ENCODE measurements around the gene PNN. TPM values are rescaled to one million over a fixed set of nuclear protein-coding genes. Genes with fewer than 3 reads are reported as not detected.
"Not testable (repeated sequence)": the region's sequence is repeated elsewhere in the genome, so short reads cannot be mapped to it uniquely, and the experiment has no call there.

PNN gene
- total RNA-seq, 2 donors from 2014 or later = 29.8 to 32.7 TPM

GRCh38 chr14:39160494-39160893 is 14.6 kb upstream of the PNN start:
- no peaks in the 10 kb centered on the region for H3K4me1 ChIP-seq (replicated peaks)
- H3K27me3 ChIP-seq (replicated peaks; ENCODE audit: insufficient read depth) = no peaks in the 10 kb centered on the region
- DNase-seq (ENCODE audit: low spot score) = no peak
- no peaks in the 10 kb centered on the region for H3K9me3 ChIP-seq
- no peak overlapping the region for H3K4me3 ChIP-seq
- no peaks in the 10 kb centered on the region for H3K36me3 ChIP-seq
- TF ChIP-seq POLR2AphosphoS5 (IDR thresholded peaks at IDR 0.05) = no peak
- TF ChIP-seq POLR2A (IDR thresholded peaks at IDR 0.05) = no peak
- TF ChIP-seq CTCF (IDR thresholded peaks at IDR 0.05) = no peak
- intact Hi-C loops (cut with DNase I) = no loop called here
- no peak overlapping the region for H3K27ac ChIP-seq
- WGBS = 100% methylated on average over 1 of the region's 1 CpG

- not testable (repeated sequence) for H3K4me1 ChIP-seq (replicated peaks); H3K27me3 ChIP-seq (replicated peaks; ENCODE audit: insufficient read depth); H3K4me3 ChIP-seq; H3K36me3 ChIP-seq; H3K27ac ChIP-seq; DNase-seq (ENCODE audit: low spot score); H3K9me3 ChIP-seq
- intact Hi-C loops (cut with DNase I) = loop anchor here (5.0 kb wide), 1 partner anchor 199 kb away; no protein-coding TSS in a partner anchor
- WGBS = 88% methylated on average over 10 of the region's 10 CpGs
Observed at GRCh38 chr14:39167797-39168320, 7.2 kb upstream of the PNN start.

GRCh38 chr14:39168591-39168990 is 6.5 kb upstream of the PNN start:
- Histone ChIP-seq H3K4me3 (peak overlapping the region; percentile 74 to 91), H3K27ac (no peak overlapping the region), H3K36me3 (no peaks in the 10 kb centered on the region), H3K4me1 (replicated peaks) (peaks cover 9% of the 10 kb centered on the region), H3K9me3 (no peaks in the 10 kb centered on the region), H3K27me3 (replicated peaks; ENCODE audit: insufficient read depth) (no peaks in the 10 kb centered on the region)
- intact Hi-C loops (cut with DNase I) = loop anchor here (5.0 kb wide), 1 partner anchor 199 kb away; no protein-coding TSS in a partner anchor
- no peak for DNase-seq (ENCODE audit: low spot score)
- WGBS = 63% methylated on average over 4 of the region's 4 CpGs
- TF ChIP-seq POLR2A (IDR thresholded peaks at IDR 0.05) = no peak
- TF ChIP-seq POLR2AphosphoS5 (IDR thresholded peaks at IDR 0.05) = no peak
- no peak for TF ChIP-seq CTCF (IDR thresholded peaks at IDR 0.05)

GRCh38 chr14:39169541-39169900 is 5.5 kb upstream of the PNN start:
- intact Hi-C loops (cut with DNase I) = loop anchor here (5.0 kb wide), 1 partner anchor 198 kb away; no protein-coding TSS in a partner anchor
- WGBS = under 1% methylated on average over 7 of the region's 7 CpGs

GRCh38 chr14:39173198-39173597 is 1.9 kb upstream of the PNN start:
- TF ChIP-seq POLR2A (IDR thresholded peaks at IDR 0.05) (no peak), POLR2AphosphoS5 (IDR thresholded peaks at IDR 0.05) (no peak), CTCF (IDR thresholded peaks at IDR 0.05) (no peak)
- intact Hi-C loops (cut with DNase I) = loop anchor here (5.0 kb wide), 1 partner anchor 71 kb away; the partner anchor contains the start of gene SEC23A
- no peaks in the 10 kb centered on the region for H3K27me3 ChIP-seq (replicated peaks; ENCODE audit: insufficient read depth)
- H3K36me3 ChIP-seq = no peaks in the 10 kb centered on the region
- H3K4me3 ChIP-seq = no peak overlapping the region
- H3K9me3 ChIP-seq = no peaks in the 10 kb centered on the region
- DNase-seq (ENCODE audit: low spot score) = no peak
- H3K4me1 ChIP-seq (replicated peaks) = peaks cover 9% of the 10 kb centered on the region
- no peak overlapping the region for H3K27ac ChIP-seq
- WGBS = 87% methylated on average over 3 of the region's 3 CpGs

More at GRCh38 chr14:39169541-39169900, 5.5 kb upstream of the PNN start:
- TF ChIP-seq POLR2AphosphoS5 (IDR thresholded peaks at IDR 0.05) = peak; percentile 28
- no peak for TF ChIP-seq POLR2A (IDR thresholded peaks at IDR 0.05)
- DNase-seq (ENCODE audit: low spot score) = peak; percentile 32
- H3K27me3 ChIP-seq (replicated peaks; ENCODE audit: insufficient read depth) = no peaks in the 10 kb centered on the region
- no peaks in the 10 kb centered on the region for H3K9me3 ChIP-seq
- H3K4me1 ChIP-seq (replicated peaks) = peaks cover 9% of the 10 kb centered on the region
- H3K4me3 ChIP-seq = peak overlapping the region; percentile 74 to 91
- peak overlapping the region; percentile 97 to 98 for H3K27ac ChIP-seq
- H3K36me3 ChIP-seq = no peaks in the 10 kb centered on the region
